Measurements from ENCODE around the gene GDE1.
A peak's percentile ranks its signal among the peaks of the same experiment; 100 is the strongest.

Gene GDE1

DNA sequence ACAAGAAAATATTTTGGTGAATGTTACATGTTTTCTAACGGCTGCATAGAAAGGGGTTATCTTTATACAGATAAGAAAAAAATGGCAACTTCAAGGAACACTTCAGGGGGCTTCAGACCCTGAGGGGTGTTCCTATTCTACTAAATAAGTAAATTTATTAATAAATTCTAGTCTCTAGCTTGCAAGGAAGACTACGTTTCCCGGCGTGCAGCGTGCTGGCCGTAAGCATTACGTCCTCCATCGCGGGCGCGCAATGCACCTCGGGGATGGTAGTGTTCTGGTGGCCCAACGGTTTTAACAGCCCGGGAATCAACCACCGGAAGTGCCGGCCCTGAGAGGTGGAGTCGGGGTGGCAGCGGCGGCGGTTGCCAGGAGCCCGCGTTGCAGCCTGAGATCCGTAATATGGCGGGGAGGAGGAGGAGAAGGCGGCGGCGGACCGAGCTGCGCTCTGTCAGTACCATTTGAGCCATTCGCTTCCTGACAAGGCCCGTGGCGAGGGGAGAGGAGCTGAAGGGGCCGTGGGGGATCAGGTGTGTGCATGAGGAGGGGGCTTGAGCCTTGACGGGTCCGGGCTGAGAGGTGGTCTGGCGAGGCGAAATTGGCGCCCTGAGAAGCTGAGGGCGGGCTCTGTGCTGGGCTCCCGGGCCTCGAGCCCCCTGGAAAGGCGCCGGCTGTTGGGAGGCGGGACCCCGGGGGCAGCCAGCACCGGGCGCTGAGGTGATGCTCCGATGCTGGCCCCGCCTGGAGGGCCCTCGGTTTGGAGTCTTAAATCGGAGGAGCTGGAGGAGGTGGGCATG is 1.9 kb upstream of the GDE1 start, which contains the start of gene CCP110:
CCP110 (plus strand) TSS at position 384 of the 797 bp plus-strand sequence. CDS start 3,940 bp downstream, outside the sequence.
- DNase-seq = peak; percentile 94 to 96

DNA sequence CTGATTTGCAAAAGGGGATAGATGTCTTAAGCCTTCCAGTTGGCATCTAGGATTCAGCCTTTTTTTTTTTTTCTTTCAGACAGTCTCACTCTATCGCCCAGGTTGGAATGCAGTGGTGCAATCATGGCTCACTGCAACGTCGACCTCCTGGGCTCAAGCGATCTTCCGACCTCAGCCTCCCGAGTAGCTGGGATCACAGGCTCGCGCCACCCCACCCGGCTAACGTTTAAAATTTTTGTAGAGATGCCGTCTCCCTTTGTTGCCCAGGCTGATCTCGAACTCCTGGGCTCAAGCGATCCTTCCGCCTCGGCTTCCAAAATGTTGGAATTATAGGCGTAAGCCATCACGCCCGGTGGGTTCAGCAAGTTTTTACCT is 1.3 kb upstream of the GDE1 start:
- DNase-seq = no peak

DNA sequence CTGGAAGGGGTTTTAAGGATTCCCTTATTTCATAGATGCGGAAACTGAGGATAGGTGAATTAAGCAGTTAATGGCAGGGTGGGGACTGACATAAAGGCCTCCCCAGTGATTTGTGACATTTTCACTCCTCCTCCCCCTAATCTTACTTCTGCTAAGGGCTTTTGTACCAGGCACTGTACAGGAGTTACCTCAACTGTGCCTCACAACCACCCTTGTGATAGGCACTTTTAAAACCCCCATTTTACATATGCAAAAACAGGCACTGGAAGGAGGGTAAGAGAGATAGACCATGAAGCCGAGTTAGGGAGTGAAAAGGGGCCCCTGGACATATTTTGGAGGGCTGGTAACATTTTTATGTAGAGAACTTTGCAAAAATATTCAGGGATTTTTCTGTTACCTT is 862 bp upstream of the GDE1 start:
- DNase-seq = no peak

DNA sequence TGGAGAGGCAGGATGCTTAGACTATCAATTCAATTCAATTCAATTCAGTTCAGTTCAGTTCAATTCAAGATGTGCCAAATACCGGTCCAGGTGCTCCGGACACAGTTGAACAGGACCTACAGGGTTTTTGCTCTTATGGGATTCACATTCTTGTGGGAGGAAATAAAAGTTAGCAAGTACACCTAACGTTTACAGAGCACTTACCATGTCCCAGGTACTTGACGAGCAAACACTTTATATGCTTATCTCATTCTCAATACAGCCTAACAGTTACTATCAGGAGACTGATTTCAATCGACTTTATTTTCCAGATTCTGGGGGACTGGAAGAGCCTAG is 467 bp upstream of the GDE1 start:
- no peak for DNase-seq

DNA sequence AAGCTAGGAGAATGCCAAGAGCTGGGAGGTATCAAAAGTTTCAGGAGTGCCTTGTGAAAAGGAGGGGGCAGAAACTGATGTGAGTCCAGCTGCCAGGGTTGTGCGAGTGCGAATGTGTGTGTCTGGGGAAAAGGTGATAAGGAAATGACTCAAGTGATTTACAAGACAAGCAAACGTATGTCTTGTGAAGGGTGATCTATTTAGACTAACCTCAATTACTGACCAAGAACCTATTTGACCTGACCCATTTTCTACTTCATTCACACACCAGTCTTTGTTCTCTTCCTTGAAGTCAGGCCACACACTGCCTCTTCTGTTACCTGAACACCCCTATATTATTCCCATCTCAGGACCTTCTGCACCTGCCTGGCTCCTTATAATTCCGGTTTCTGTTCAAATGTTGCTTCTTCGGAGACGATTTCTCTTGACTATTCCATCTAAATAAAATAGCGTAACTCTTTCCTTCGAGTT is 1.0 kb downstream of the GDE1 start:
- DNase-seq = peak in 1 of 2 experiments; percentile 20

DNA sequence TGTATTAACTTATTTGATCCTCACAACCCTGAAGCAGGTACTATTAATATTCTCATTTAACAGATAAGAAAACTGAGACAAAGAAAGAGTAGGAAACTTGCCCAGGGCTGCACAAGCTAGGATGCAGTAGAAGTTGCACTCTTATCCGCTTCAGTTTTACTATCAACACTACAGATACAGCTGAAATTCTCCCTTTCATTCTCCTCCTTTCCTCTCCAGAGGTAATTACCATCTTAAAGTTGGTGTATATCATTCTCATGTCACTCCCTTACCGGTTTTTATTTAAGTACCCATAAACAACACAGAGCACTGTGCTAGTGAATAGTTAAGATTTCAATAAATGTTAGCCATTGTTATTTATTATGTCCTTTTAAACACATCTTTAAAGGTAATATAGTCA is 3.5 kb downstream of the GDE1 start:
- no peak for DNase-seq

DNA sequence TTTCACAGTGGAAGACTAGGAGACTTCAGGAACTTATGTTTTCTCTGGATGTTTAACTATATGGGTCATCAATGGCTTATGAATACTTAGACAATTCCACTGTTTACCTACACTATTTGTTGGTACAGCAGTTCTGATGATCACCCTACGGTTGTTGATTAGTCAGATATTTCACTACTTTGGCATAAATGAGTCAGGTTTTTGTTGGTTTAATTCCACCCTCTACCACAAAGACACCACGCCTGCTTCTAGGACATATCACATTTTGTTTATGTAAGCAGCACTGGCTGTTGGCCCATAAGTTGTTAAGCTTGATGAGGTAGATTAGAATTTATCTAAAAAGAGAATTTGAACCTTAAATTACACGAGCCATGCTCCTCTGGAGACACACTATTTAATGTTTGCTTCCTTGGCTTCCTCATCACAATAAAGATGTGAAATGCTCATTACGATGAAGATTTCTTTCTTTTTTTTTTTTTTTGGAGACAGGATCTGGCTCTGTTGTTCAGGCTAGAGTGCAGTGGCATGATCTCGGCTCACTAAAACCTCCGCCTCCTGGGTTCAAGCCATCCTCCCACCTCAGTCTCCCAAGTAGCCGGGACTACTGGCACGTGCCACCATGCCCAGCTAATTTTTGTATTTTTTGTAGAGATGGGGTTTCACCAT is 4.3 kb downstream of the GDE1 start:
- DNase-seq = no peak

DNA sequence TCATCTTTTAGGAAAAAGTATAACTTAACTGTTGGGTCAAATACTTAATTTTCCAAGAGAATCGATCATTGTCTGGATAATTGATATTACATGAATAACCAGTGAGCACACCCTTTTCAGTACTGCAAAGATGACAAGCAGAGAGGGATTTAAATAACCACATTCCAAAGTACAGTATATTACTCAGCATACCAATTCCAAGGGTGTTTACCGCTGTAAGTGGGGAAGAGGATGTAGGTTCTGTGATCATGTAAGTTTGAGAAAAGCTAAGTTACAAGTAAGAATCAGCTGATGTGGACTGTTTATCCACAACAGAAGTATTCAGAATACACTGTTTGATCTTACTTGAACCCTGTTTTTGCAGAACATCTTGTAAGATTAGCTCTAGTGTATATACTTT is 6.1 kb downstream of the GDE1 start:
- DNase-seq = no peak

DNA sequence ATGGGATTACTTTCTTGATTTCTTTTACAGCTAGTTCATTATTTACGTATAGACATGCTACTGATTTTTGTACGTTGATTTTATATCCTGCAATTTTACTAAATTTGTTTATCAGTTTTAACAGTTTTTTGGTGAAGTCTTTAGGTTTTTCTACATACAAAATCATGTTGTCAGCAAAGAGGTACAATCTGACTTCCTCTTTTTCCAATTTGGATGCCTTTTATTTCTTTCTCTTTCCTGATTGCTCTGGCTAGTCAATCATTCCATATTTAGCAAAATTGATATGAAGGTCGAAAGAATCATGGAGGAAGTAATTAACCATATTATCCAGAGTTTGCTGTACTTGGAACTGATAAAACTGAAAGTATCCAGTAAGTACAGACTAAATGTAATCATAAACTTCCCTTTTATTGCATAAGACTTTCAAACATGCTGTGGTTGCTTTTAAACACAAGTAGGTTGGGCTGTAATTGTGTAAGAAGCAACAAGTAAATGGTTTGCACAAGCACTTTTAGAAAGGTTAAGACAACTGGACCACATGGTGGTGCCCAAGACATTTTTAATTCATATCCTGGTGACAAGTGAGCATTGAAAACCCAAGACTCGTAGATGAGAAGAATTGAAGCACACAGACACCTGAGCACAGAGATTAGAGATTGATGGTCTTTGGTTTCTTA is 8.4 kb downstream of the GDE1 start:
- DNase-seq = no peak

DNA sequence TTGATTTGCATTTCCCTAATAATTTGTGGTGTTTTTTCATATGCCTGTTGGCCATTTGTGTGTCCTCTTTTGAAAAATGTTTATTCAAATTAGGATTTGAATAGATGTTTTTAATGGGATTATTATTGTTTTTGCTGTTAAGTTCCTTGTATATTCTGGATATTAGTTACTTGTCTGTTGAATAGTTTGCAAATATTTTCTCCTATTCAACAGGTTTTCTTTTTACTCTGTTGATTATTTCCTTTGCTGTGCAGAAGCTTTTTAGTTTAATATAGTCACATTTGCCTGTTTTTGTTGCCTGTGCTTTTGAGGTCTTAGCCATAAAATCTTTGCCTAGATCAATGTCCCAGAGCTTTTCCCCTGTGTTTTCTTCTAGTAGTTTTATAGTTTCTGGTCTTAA is 9.6 kb downstream of the GDE1 start:
- DNase-seq = no peak

DNA sequence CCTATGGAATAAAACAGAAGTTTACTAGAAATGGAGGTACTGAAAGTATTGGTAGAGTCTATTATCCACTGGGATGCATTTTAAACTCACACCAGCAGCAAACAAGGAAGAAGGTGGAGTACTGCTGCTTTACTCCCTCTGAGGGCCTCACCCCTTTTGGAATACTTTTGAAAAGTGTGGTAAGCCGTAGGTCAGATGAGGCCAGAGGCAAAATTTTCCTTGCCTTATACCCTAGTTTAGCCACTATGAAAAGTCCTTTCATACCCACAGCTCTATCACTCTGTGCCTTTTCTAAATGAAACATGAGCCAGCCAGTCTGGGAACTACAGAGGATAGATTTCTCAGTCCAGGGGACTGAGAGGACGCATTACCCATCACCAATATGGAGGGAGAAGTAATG is 14.0 kb downstream of the GDE1 start:
- no peak for DNase-seq

DNA sequence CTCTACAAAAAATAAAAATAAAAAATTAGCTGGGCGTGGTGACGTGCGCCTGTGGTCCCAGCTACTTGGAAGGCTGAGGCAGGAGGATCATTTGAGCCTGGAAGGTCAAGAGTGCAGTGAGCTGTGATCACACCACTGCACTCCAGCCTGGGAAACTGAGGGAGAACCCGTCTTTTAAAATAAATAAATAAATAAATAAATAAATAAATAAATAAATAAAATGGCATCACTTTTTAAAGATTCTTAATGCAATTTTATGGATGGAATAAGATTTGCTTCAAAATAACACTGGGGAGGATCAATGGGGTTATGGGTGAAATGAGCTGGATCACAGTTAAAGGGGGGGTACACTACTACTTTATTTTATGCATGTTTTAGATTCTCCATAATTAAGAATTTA is 14.9 kb downstream of the GDE1 start:
- no peak for DNase-seq

DNA sequence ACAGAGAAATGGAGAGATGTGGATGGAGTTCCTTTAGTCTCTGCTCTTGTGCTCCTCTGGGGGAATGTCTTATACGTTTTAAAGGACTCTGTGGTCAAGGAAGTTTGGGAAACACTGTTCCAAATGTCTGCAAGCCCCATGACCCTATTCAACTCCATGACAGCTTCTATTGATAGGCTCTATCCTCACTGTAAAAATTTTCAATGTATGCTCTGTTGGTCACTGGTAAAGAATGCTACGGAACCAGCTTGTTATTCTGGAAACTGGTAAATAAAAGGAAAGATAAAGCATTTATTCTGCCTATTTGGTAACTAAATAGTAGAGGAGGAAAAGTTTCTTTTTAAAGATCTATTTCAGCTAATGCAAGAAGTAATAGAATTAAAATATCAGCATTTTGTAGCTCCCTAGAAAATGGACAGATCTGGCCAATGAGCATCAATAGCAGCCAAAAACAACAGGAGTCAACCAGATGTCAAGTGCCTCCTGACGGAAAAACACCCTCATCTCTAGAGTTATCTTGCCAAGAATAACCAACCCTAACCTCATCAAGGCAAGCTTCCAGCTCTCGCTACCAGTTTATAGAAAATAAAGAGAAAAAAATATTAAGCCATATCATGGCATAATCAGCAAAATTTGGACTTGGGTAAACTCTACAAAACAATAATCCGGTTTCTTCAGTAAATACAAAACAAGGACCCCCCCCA is 16.1 kb downstream of the GDE1 start:
- no peak for DNase-seq

DNA sequence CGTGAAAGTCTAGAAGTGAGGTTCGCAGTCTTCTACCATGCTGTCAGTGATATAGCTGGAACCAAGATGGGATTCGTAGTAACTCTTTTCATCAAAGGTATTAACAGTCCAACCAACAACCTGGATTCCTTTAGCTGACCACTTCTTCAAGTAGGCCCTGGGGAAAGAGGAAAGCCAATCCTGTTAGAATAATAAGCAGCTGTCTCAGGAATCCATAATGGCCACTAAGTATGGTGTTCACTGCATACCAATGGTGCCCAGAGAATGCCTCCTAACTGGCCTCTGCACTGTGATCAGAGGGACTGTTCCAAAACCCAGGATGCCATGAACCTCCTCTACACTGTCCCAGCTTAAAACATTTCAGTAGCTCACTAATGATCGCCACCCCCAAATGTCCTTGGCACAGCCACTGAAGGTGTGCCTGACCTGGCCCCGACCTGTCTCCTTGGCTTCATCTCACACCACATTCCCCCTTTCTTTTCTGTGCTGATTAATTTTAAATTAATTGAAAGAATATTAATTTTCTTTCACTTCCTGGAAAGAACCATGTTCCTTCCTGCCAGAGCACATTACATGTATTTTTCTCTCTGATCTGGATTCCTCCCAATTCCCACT is 18.3 kb downstream of the GDE1 start:
- DNase-seq = no peak

DNA sequence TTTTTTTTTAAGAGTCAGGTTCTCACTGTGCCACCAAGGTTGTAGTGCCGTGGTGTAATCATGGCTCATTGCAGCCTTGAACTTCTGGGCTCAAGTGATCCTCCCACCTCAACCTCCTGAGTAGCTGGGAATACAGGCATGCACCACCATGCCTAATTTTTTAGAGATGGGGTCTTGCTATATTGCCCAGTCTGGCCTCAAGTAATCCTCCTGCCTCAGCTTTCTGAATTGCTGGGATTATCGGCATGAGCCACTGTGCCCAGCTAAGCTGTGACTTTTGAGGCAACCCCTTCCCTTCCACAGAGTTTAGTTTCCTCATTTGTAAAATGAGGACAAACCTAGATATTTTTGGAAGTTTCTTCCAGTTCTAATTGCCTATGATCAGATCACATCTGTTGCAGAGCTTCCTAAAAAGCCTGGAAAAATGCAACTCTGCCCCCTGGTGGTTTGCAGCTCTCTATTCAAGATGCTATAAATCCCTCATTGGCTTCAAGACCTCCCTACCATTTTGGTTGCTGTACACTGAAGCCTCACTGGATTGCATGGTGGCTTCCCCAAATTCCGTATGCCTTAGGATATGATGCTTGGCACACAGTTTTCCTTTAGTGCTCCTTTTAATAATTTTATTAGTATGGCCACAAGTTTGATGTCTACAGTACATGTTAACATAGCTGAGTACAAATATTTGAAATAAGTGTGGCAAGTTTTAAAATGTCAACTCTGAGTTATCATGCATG is 19.3 kb downstream of the GDE1 start:
- DNase-seq = peak; percentile 66 to 81

DNA sequence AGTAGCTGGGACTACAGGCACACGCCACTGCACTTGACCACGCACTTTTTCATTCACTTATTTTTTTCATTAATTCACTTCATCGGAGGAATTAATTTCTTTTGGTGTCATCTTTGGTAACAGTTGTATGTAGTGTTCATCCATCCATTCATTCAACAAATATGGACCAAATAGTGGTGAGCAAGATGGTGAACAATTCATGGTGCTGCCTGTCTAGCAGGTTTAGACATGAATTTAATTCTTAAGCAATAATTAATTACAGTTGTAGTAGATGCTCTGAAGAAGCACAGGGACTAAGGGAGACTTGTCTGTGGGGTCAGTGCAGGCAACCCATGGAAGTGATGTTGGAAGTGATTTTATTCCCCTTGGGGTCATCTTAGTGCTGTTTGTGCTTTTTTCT is 22.4 kb downstream of the GDE1 start:
- DNase-seq = no peak

DNA sequence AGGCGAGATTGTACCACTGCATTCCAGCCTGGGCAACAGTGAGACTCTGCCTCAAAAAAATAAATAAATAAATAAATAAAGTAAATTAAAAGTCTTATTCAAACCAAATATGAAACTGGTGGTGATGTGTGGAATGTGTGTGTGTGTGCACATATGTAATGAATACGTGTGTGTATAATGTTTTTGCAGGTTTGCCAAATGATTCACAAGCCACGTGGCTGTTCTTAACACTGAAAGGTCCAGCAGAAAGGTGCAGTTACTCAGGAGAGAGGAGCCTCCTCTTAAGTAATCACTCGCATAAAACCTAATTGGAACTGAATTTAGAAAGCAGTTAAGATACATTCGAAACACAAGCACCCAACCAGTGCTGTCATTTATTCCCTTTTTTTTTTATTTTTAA is 22.9 kb downstream of the GDE1 start:
- no peak for DNase-seq

DNA sequence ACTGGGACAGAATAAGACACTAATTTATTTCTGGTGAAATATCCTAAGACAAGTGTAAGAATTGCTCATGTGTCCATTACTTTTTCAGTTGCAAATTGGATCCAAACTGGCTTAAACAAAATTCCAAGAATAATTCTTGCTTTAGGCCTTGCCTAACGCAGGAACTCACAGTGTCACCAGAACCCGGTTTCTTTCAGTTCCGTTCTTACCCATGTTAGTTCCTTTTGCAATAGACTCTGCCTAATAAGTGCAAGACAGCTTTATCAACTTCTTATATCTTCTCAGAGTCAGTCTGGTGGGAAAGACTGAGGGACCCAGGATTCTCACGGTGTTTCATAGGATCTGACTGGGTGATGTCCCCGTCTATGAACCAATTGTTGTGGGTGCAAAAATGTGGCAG is 24.7 kb downstream of the GDE1 start:
- no peak for DNase-seq

DNA sequence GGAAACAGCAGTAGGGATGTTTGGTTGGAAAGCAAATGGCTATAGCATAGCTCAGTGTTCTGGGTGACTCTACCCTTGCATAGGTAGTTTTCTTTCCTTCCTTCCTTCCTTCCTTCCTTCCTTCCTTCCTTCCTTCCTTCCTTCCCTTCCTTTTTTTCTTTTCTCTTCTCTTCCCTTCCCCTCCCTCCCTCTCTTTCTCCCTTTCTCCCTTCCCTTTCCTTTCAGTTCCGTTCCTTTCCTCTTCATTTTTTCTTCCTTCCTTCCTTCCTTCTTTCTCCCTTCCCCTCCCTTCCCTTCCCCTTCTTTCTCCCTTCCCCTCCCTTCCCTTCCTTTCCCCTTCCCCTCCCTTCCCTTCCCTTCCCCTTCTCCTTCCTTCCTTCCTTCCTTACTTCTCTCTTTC is 31.3 kb downstream of the GDE1 start:
- no peak for DNase-seq

DNA sequence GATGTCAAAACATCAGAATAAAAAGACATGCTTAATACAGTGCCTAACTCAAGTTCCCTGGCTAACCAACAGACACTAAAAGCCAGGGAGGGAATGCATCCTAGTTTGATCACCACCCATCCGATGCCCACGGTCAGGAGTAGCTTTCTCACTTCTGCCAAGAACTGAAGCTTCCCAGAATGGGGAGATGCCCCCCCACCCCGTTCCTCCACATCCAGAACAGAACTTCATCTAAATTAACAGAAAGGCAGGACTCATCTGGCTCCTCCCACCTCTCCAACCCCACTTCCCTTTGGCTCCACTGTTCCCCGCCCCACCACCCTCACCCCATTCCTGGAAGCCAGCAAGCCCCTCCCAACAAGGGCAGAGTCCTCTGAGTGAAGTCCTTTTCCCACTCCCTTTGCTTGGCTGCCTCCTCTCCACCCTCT is 33.7 kb downstream of the GDE1 start:
- DNase-seq = no peak

DNA sequence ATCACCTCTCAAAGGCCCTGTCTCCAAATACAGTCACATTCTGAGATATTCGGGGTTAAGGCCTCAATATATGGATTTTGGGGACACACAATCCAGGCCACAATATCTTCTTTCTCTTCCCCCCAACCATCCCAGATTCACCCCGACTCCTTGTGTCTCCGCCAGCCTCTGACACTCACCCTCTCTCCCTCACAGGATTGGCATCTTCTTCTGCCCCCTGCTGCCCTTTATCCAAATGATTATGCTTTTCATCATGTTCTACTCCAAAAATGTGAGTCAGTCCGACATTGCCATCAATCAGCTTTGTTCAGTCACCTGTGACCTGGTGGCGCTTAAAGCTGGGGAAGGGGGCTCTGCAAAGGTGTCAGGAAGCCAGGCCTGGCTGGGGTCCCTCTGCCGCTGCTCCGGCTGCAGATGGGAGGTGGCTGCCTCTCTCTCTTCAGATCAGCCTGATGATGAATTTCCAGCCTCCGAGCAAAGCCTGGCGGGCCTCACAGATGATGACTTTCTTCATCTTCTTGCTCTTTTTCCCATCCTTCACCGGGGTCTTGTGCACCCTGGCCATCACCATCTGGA is 35.1 kb downstream of the GDE1 start:
- no peak for DNase-seq

DNA sequence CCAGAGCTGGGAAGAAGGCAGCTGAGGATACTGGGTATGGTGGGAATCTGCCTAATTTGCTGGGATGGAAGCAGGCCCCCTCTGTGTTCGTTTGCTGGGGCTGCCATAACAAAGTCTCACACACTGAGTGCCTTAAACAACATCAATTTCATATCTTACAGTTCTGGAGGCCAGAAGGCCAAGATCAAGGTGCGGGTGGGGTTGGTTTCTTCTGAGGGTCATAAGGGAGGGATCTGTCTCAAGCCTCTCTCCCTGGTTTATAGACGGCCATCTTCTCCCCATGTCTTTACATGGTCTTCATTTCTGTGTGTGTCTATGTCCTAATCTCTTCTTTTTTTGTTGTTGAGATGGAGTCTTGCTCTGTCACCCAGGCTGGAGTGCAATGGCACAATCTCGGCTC is 35.8 kb downstream of the GDE1 start:
- no peak for DNase-seq

Measured in NCI-H524 (cell line).